Right atrium auricular region (tissue), 2 donors: ENCODE measurements around the gene MMEL1. TPM values are rescaled to one million over a fixed set of nuclear protein-coding genes. Genes with fewer than 3 reads are reported as not detected.

Experiments used
- DNase-seq: peaks from one replicate; pipeline ENCODE4 v3.0.0-alpha.2; 2019; ENCODE audit warnings: low spot score
- H3K27ac ChIP-seq, 2 donors: fragments of 200-600 bp; sonication (generic); 1 replicate in 1 of 2; 2 replicates in 1 of 2; pipeline ENCODE4 v1.5.1; 2016 to 2019
- H3K27me3 ChIP-seq, 2 donors: fragments of 200-600 bp; sonication (generic); one replicate each; pipeline versions ENCODE4 v1.5.1 to v1.6.0; 2017 to 2019
- H3K36me3 ChIP-seq: fragments of 200-600 bp; sonication (generic); one replicate; pipeline ENCODE4 v1.5.1; 2016
- H3K4me1 ChIP-seq, 2 donors: fragments of 200-600 bp; sonication (generic); one replicate each; pipeline versions ENCODE4 v1.5.1 to v1.6.0; 2017 to 2019
- H3K4me3 ChIP-seq, 2 donors: fragments of 200-600 bp; sonication (generic); 1 replicate in 1 of 2; 2 replicates in 1 of 2; pipeline ENCODE4 v1.5.1; 2017 to 2019; ENCODE audit warnings: mild to moderate bottlenecking in 1 of 2, moderate library complexity in 1 of 2
- H3K9me3 ChIP-seq, 2 donors: fragments of 200-600 bp; sonication (generic); one replicate each; pipeline ENCODE4 v1.5.1; 2019
- total RNA-seq, 2 donors: library from RNA; depleted of rRNA; stranded (reverse); fragments of >200 nt; gene quantifications; one replicate each; pipeline ENCODE4 v1.1.0, GENCODE V29; 2016
- TF ChIP-seq, protein P1 (sequence below), 2 donors: fragments of 200-600 bp; sonication (generic); IDR thresholded peaks; one replicate each; pipeline ENCODE4 v1.5.1; 2019; ENCODE audit warnings: antibody characterized with exemption in 2 of 2

Gene MMEL1
- total RNA-seq, 2 donors from 2014 or later = not detected

DNA sequence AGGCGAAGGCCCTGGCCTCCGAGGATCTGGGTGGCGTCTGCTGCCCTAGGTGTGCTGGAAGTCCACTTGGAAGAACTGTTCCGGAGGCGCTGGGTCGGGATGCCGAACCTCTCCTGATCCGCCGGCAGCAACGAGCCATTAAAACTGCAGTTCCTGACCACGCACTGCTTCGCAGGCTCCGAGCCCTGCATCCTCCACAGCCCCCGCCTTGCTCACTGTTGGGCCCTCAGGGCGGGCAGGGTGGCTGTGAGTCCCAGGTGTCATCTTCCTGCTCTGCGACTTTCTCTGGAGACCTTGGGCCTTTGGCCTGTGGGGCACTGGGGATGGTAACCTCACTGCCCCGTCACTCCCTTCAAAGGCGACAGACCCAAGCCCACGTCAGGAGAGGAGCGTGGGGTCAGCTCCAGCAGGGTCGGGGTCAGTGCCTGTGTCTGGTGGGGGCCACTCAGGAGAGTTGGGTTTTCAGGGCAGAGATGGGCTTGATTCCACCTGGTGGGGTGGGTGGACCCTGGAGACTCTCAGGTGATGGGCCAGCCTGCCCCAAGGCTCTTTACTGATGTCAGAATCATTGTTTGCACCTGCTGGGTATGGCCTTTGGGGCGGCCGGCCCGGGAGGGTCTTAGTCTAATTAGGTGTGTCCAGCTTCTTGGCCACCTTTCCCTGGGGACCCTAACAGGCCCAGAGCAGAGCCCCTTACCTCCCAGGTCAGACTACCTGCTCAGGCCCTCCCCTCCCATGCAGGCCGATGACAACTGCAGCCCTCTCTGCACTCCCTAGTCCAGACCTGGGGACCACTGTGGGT lies 43.2 kb downstream of the MMEL1 start:
- H3K36me3 ChIP-seq = no peaks in the 10 kb centered on the region
- DNase-seq = no peak

DNA sequence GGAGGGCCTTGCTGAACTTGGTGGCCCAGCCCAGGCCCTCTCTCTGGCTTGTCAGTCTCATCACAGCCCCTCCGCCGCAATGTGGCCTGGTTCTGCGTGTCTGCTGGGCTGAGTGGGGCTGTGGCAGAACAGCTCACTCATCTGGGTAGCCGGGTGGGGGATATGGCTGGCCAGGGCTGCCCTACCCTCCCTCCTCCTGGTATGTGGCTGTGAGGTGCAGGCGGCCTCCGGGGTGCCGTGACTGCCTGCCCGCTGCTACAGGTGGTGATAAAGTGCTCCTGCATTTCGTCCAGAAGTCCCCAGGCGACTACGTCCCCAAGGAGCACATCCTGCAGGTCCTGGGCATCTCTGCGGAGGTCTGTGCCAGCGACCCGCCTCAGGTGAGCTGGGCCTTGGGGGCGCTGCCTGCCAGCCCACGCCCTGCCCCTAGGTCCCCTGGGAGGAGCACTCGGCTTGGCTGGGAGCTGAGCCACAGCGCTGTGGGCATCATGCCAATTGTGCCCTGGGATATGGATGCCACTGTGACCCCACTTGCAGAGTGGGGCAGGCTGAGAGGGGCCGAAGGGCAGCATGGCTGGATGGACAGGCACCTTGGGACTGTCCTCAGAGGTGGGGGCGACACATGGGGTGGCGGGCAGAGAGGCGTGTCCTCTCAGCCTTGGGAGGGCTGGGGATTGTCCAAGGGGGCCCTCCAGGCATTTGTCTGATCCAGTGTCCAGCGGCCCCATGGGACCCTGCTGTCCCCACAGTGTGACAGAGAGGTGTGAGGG lies 44.0 kb downstream of the MMEL1 start:
- H3K4me1 ChIP-seq = peaks cover 0 to 36% of the 10 kb centered on the region in 2 donors
- no peaks in the 10 kb centered on the region for H3K27me3 ChIP-seq
- no peak overlapping the region for H3K27ac ChIP-seq
- no peak for DNase-seq
- no peaks in the 10 kb centered on the region for H3K36me3 ChIP-seq
- TF ChIP-seq, protein P1, sequence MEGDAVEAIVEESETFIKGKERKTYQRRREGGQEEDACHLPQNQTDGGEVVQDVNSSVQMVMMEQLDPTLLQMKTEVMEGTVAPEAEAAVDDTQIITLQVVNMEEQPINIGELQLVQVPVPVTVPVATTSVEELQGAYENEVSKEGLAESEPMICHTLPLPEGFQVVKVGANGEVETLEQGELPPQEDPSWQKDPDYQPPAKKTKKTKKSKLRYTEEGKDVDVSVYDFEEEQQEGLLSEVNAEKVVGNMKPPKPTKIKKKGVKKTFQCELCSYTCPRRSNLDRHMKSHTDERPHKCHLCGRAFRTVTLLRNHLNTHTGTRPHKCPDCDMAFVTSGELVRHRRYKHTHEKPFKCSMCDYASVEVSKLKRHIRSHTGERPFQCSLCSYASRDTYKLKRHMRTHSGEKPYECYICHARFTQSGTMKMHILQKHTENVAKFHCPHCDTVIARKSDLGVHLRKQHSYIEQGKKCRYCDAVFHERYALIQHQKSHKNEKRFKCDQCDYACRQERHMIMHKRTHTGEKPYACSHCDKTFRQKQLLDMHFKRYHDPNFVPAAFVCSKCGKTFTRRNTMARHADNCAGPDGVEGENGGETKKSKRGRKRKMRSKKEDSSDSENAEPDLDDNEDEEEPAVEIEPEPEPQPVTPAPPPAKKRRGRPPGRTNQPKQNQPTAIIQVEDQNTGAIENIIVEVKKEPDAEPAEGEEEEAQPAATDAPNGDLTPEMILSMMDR (IDR thresholded peaks at IDR 0.05) = no peak
- H3K4me3 ChIP-seq = no peak overlapping the region
- H3K9me3 ChIP-seq = no peaks in the 10 kb centered on the region

More for the DNA sequence above, 43.2 kb downstream of the MMEL1 start:
- Histone ChIP-seq H3K4me1 (peaks cover 0 to 41% of the 10 kb centered on the region in 2 donors), H3K27me3 (no peaks in the 10 kb centered on the region), H3K27ac (no peak overlapping the region), H3K9me3 (no peaks in the 10 kb centered on the region), H3K4me3 (no peak overlapping the region)
- TF ChIP-seq, protein P1 (IDR thresholded peaks at IDR 0.05) = no peak

DNA sequence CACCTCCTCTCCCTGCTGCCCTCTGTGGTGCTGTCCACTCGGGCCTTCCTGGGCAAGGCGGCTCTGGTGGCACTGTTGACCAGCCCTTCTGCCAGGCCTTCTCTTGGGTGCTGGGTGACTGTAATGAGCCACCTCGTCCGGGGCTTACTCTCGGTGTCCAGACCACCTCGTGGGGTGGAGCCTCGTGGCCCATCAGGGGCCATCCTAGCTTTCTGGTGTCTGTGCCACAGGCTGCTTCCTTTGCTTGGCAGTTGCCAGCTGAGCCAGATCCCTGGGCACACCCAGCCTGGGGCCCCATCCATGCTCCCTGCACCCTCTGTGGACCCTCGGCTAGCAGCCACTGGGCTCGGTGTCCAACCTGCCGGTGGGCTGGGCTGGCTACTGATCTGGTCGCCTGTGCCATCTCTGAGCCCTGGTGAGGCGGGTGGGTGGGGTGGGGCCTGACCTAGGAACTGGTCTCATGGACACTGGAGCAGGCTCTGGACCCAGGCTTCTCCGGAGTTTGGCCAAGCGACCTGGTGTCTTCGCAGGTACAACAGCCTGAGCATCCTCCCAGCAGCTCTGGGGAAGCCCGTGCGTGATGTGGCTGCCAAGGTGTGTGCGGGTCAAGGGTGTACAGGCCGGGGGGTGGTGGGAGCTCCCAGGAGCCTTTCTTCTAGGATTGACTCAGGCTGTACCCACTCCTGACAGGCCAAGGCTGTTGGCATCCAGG lies 44.8 kb downstream of the MMEL1 start:
- Histone ChIP-seq H3K4me1 (peaks cover 0 to 28% of the 10 kb centered on the region in 2 donors), H3K4me3 (peak overlapping the region in 1 of 2 donors; percentile 97), H3K36me3 (no peaks in the 10 kb centered on the region), H3K27me3 (no peaks in the 10 kb centered on the region), H3K9me3 (no peaks in the 10 kb centered on the region), H3K27ac (no peak overlapping the region)
- no peak for DNase-seq
- TF ChIP-seq, protein P1 (IDR thresholded peaks at IDR 0.05) = no peak

DNA sequence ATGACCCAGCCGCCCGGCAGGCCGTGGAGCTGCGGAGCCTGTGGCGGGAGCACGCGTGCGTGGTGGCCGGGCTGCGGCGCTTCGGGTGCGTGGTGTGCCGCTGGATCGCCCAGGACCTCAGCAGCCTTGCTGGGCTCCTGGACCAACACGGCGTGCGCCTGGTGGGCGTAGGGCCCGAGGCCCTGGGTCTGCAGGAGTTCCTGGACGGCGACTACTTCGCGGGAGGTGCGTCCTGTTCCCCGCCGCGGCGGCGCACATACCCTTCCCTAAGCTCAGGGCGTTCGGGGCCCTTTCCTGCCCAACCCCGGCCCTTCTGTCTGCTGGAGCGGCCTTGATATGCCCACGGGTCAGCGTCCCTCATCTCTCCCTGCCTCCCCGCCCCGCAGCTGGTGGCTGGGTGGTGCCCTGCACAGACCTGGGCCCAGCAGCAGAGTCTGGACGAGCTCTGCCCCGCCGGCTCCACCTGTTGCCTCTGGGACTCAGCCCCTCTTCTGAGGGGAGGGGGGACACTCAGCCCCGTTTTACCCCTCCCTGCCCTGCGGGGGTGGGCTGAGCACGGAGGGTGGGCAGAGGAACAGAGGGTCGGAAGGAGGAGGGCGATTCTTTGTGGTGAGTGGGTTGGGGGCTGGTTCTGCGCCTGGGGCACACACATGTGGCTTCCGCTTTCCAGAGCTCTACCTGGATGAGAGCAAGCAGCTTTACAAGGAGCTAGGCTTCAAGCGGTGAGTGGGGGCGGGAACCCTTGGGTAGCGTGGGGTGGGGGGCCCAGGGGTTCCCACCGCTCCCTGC lies 45.6 kb downstream of the MMEL1 start:
- Histone ChIP-seq H3K4me1 (peaks cover 0 to 27% of the 10 kb centered on the region in 2 donors), H3K4me3 (peak overlapping the region; percentile 94 to 97), H3K9me3 (no peaks in the 10 kb centered on the region), H3K27me3 (no peaks in the 10 kb centered on the region), H3K27ac (peak overlapping the region; percentile 98), H3K36me3 (no peaks in the 10 kb centered on the region)
- DNase-seq = no peak
- TF ChIP-seq, protein P1 (IDR thresholded peaks at IDR 0.05) = no peak
